ENCODE measurements around the gene GRIFIN.

Gene GRIFIN

GRCh38 chr7:2488272-2488645 lies 12.1 kb upstream of the GRIFIN start:
- H3F3A ChIP-seq (ENCODE audit: low read depth), result no peaks in the 10 kb centered on the region
- H4K20me1 ChIP-seq (ENCODE audit: insufficient read depth, low read length, poor library complexity, severe bottlenecking), result no peaks in the 10 kb centered on the region
- H3K4me2 ChIP-seq (ENCODE audit: low read depth, low read length, poor library complexity, severe bottlenecking), result no peak overlapping the region
- no peak overlapping the region for H3K9ac ChIP-seq (ENCODE audit: low read depth, low read length, poor library complexity, severe bottlenecking)
- no peak overlapping the region for H2AFZ ChIP-seq (ENCODE audit: low read length)
- H3K9me3 ChIP-seq (ENCODE audit: insufficient read depth, low read depth, low read length), result no peaks in the 10 kb centered on the region
- H3K9me2 ChIP-seq (replicated peaks; ENCODE audit: low read depth, low read length), result no peaks in the 10 kb centered on the region
- H3K27me3 ChIP-seq (ENCODE audit: insufficient read depth, low read length, poor library complexity, severe bottlenecking), result no peaks in the 10 kb centered on the region
- H3K4me1 ChIP-seq (ENCODE audit: insufficient read depth, low read length, poor library complexity, severe bottlenecking), result no peaks in the 10 kb centered on the region
- no peak for TF ChIP-seq EZH2phosphoT487 (IDR thresholded peaks at IDR 0.05; ENCODE audit: borderline replicate concordance)
- no peak for TF ChIP-seq CTCF (conservative IDR thresholded peaks at IDR 0.05; ENCODE audit: low read length)
- no peaks in the 10 kb centered on the region for H3K79me2 ChIP-seq (ENCODE audit: insufficient read depth, low read length)
- H3K36me3 ChIP-seq (ENCODE audit: insufficient read depth, low read length), result no peaks in the 10 kb centered on the region
- no peak overlapping the region for H3K4me3 ChIP-seq (ENCODE audit: low read length, poor library complexity, severe bottlenecking)

- Histone ChIP-seq H3K4me1 (ENCODE audit: insufficient read depth, low read length, poor library complexity, severe bottlenecking) (no peaks in the 10 kb centered on the region), H4K20me1 (ENCODE audit: insufficient read depth, low read length, poor library complexity, severe bottlenecking) (no peaks in the 10 kb centered on the region), H3K36me3 (ENCODE audit: insufficient read depth, low read length) (no peaks in the 10 kb centered on the region), H3K9me2 (replicated peaks; ENCODE audit: low read depth, low read length) (no peaks in the 10 kb centered on the region), H3F3A (ENCODE audit: low read depth) (no peaks in the 10 kb centered on the region), H3K9me3 (ENCODE audit: insufficient read depth, low read depth, low read length) (no peaks in the 10 kb centered on the region), H3K79me2 (ENCODE audit: insufficient read depth, low read length) (no peaks in the 10 kb centered on the region), H2AFZ (ENCODE audit: low read length) (no peak overlapping the region), H3K4me3 (ENCODE audit: low read length, poor library complexity, severe bottlenecking) (no peak overlapping the region), H3K27me3 (ENCODE audit: insufficient read depth, low read length, poor library complexity, severe bottlenecking) (no peaks in the 10 kb centered on the region), H3K9ac (ENCODE audit: low read depth, low read length, poor library complexity, severe bottlenecking) (no peak overlapping the region), H3K4me2 (ENCODE audit: low read depth, low read length, poor library complexity, severe bottlenecking) (no peak overlapping the region)
- TF ChIP-seq CTCF (conservative IDR thresholded peaks at IDR 0.05; ENCODE audit: low read length), result no peak
- TF ChIP-seq EZH2phosphoT487 (IDR thresholded peaks at IDR 0.05; ENCODE audit: borderline replicate concordance), result no peak
Measured at GRCh38 chr7:2487586-2488271, 11.5 kb upstream of the GRIFIN start.

GRCh38 chr7:2484868-2485267 lies 8.7 kb upstream of the GRIFIN start:
- H3K27me3 ChIP-seq (ENCODE audit: insufficient read depth, low read length, poor library complexity, severe bottlenecking), result no peaks in the 10 kb centered on the region
- no peaks in the 10 kb centered on the region for H3F3A ChIP-seq (ENCODE audit: low read depth)
- no peak overlapping the region for H2AFZ ChIP-seq (ENCODE audit: low read length)
- no peaks in the 10 kb centered on the region for H3K36me3 ChIP-seq (ENCODE audit: insufficient read depth, low read length)
- TF ChIP-seq EZH2phosphoT487 (IDR thresholded peaks at IDR 0.05; ENCODE audit: borderline replicate concordance), result no peak
- no peak for TF ChIP-seq CTCF (conservative IDR thresholded peaks at IDR 0.05; ENCODE audit: low read length)
- no peaks in the 10 kb centered on the region for H3K4me1 ChIP-seq (ENCODE audit: insufficient read depth, low read length, poor library complexity, severe bottlenecking)
- H3K9ac ChIP-seq (ENCODE audit: low read depth, low read length, poor library complexity, severe bottlenecking), result no peak overlapping the region
- H3K9me3 ChIP-seq (ENCODE audit: insufficient read depth, low read depth, low read length), result no peaks in the 10 kb centered on the region
- no peaks in the 10 kb centered on the region for H3K9me2 ChIP-seq (replicated peaks; ENCODE audit: low read depth, low read length)
- H4K20me1 ChIP-seq (ENCODE audit: insufficient read depth, low read length, poor library complexity, severe bottlenecking), result no peaks in the 10 kb centered on the region
- H3K4me3 ChIP-seq (ENCODE audit: low read length, poor library complexity, severe bottlenecking), result no peak overlapping the region
- no peak overlapping the region for H3K4me2 ChIP-seq (ENCODE audit: low read depth, low read length, poor library complexity, severe bottlenecking)
- H3K79me2 ChIP-seq (ENCODE audit: insufficient read depth, low read length), result no peaks in the 10 kb centered on the region
